ENCODE results near the gene PAQR5. TPM values are rescaled to one million over a fixed set of nuclear protein-coding genes. Genes with fewer than 3 reads are reported as not detected.
"Not testable (repeated sequence)": the region's sequence is repeated elsewhere in the genome, so short reads cannot be mapped to it uniquely, and the experiment has no call there.

The PAQR5 gene
- total RNA-seq, 1 experiment from 2014 or later: 28.9 TPM

DNA sequence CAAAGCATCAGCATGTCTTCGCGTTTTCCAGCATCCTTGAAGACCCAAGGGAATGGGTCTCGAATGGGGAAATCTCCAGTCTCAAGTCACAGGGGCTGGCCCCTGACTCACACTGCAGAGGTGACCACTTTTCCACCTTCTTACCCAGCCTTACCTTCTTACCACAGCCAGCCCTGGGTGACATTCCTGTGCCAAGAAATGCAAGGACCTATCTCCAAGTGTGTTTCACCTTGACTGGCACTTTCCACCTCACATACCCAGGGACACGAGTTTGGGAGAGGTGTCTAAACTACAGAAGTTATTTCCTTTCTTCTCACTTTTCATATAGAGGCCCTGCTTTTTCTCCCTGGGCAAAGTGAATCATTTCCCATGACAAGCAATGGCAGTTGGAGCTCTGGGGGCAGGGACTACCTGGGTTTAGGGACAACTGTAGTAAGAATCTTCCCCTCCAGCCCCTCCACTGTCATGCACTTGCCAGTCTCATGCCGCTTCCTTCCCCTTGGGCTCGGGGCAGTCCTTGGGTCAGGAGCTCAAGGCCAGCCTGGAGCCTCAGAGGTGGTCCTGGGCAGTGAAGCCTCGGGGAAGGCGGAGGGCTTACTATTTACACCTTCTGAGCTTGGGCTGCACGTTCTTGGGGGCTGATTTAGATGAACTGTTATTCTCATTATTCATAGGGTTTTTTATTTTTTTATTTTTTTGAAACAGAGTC lies 16.8 kb downstream of the PAQR5 start:
- DNase-seq (ENCODE audit: low spot score): no peak

DNA sequence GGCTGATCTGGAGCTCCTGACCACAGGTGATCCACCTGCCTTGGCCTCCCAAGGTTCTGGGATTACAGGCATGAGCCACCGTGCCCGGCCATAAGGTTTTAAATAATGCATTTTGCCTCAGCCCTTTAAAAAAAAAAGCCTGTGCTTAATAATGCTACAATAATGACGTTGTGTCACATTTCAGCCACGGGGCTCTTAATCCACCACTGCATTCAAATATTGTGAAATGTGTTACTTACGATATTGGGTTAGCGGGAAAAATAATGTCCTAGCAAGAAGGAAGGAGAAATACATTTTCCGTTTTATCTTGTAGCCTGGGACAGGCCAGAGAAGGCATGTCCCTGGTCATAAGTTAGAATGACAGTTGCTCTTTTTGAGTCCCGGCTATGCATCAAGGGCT lies 17.6 kb downstream of the PAQR5 start:
- no peak for DNase-seq (ENCODE audit: low spot score)

DNA sequence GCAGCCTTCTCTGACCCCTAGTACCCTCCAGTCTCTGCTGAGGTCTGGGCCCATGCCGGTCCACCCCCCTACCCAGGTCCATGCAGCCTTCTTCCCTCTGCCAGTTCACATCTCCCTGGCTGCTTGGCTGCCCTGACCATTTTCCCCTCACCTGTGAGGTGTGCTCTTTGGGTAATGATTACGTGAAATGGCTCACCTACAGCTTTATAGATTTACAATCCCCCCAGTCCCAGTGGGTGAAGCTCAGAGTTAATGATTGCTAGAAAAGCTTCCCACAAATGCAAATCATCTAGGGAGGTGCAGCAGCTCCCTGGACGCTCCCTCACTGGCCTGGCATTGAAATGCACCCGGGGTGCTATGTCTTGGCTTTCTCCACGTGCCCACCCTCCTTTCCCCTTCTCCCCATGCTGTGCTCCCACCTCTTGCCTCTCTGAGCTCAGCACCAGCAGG lies 18.7 kb downstream of the PAQR5 start:
- DNase-seq (ENCODE audit: low spot score): peak; percentile 86

- DNase-seq (ENCODE audit: low spot score): no peak
Observed at GRCh38 chr15:69318033-69318432, 19.3 kb downstream of the PAQR5 start.

- no peak for DNase-seq (ENCODE audit: low spot score)
Observed at GRCh38 chr15:69319384-69320375, 21.0 kb downstream of the PAQR5 start.

DNA sequence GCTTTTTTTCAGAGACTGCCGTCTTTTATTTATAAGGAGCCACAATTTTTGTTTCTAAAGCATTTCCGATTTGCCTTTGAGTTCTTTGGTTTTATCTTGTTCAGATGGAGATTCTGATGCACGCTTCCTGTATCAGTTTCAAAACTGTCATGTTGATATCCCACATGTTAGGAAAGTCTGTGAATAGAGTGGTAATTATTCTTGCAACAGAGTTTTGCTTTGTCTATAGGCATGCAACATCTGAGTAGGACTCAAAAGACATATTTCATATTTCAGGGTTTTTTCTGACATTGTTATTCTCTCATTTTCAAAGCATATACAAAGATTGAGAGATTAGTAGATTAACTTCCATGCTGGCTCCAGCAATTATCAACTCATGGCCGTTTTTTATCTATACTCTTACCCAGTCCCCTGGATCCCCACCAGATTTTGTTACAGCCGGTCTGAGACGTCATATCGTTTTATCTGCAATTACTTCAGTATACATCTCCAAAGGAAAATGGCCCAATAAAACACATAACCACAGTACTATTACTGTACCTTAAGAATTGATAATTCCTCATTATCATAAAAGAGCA lies 22.4 kb downstream of the PAQR5 start:
- no peak for DNase-seq (ENCODE audit: low spot score)

GRCh38 chr15:69323893-69324430 lies 25.2 kb downstream of the PAQR5 start:
- DNase-seq (ENCODE audit: low spot score): no peak

DNA sequence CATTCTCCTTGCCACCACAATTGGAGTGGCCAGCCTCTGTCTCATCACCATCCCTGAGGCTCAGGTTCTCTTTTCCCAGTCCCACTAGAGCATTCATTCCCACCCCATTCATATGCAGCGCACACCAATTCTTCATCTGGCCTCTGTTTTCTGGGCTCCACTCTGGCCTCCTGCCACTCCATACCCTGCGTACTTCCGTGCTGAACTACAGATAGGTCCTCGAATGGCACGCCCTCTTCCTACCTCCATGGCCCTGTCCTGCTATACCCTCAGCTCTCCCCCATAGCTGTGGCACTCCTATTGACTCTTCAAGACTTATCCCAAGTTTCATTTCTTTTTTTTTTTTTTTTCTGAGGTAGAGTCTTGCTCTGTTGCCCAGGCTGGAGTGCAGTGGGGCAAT lies 25.9 kb downstream of the PAQR5 start:
- no peak for DNase-seq (ENCODE audit: low spot score)

DNA sequence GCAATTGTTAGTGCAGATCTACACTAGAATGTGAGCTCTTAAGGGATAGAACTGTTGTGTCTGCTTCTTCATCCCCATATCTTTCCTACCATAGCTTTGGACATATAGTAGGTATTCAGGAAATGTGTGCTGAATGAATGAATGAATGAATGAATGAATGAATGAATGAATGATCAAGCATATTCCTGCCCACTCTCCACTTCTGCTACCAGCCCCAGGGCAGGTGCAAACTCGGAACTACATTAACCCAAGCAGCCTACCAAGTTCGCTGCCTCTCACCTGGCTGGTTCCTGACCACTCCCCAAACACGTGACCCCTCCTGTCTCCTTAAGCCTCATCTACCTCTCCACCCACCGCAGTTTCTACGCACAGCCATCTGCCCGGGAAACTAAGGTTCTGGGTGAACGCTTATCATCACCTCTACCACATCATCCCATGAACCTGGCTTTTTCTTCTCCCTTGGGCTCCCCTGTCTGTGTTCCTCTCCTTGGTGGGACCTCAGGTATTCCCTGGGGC lies 26.8 kb downstream of the PAQR5 start:
- no peak for DNase-seq (ENCODE audit: low spot score)

- DNase-seq (ENCODE audit: low spot score): peak; percentile 49
Observed at GRCh38 chr15:69328080-69328479, 29.4 kb downstream of the PAQR5 start.

GRCh38 chr15:69328739-69329138 lies 30.0 kb downstream of the PAQR5 start:
- peak; percentile 100 for DNase-seq (ENCODE audit: low spot score)

DNA sequence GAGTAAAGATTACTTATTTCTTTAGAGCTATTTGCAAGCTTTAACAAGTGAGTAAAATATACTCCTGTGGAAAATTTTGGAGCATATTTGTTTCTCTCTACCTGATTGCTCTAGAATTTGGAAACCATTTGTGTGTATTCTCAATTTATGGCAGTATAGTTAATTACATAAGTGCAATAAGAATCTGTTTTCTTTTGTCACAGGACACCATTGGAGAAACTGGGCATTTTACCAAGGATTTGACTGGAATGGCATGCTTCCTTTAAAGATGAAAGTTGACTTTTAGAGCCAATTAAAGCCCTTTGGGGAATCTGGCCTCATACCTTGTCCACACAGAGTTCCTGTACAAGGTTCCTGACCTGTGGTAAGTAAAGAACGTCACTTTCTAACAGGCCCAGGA lies 38.4 kb downstream of the PAQR5 start:
- peak; percentile 48 for DNase-seq (ENCODE audit: low spot score)

- DNase-seq (ENCODE audit: low spot score): no peak
Observed at GRCh38 chr15:69338535-69339213, 40.0 kb downstream of the PAQR5 start.

DNA sequence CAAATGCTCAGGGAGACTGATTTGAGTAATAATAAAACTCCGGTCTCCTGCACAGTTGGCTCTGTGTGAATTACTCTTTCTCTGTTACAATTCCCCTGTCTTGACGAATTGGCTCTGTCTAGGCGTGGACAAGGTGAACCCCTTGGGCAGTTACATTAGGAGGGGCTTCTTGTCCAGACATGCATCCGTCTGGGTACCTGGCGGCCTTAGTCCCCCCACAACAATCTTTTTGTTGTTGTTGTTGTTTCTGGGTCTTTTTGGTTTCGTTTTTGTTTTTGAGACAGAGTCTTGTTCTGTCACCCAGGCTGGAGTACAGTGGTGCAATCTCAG lies 40.5 kb downstream of the PAQR5 start:
- DNase-seq (ENCODE audit: low spot score): not testable (repeated sequence)

DNA sequence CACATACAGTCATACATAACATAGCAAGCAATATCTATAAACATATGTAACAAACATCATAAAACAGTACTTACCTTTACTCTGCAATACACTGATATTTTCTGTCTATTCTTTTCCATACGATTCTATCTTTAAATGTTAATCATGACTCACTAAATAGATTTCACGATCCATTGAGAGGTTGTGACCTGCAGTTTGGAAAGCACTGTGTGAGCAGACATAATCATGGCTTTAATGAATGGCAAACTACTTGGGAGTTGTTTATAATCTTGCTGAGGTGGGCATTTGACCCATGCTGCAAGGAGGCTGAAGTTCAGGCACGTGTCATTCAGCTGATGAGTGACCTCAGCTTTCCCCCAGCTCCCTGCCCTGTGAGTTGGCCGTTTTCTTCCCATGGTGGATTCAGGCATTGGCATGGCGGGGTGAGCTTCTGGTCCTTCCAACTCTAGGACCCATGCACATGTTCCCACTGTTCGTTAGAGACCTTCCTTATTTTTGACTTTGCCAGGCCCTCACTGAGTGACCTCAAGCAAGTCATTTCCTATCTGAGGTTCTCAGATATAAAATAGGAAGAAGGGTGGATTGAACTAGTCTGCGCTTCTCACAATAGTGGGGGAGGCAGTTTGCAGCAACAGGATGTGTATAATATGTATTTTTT lies 41.7 kb downstream of the PAQR5 start:
- DNase-seq (ENCODE audit: low spot score): no peak

- no peak for DNase-seq (ENCODE audit: low spot score)
Observed at GRCh38 chr15:69341356-69341755, 42.6 kb downstream of the PAQR5 start.

DNA sequence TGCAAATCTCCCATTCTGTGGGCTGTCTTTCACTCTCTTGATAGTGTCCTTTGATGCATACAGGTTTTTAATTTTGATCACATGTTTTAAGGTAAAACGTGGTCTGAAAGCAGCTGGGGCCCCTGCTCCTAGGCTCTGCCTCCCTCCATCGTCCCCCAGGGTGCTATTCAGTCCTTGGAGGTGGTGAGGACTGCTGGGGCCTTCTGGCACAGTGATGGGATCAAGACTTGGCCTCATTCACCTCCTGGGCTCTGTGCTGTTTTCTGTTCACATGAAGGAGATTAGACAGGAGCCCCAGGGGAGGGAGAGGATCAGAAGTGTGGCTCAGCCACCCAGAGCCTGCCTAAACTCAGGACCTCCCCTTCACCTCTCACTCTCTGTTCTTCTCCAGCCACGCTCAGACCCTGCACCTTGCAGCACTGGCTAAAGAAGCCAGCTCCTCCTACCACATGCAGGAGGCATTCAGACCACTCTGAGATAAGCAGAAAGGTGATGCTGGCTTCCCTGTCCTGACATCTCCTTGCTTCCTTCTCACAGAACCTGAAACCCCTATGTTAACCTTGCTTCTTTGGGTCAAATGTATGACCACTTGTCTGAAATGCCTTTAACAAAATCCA lies 43.9 kb downstream of the PAQR5 start:
- DNase-seq (ENCODE audit: low spot score): no peak

DNA sequence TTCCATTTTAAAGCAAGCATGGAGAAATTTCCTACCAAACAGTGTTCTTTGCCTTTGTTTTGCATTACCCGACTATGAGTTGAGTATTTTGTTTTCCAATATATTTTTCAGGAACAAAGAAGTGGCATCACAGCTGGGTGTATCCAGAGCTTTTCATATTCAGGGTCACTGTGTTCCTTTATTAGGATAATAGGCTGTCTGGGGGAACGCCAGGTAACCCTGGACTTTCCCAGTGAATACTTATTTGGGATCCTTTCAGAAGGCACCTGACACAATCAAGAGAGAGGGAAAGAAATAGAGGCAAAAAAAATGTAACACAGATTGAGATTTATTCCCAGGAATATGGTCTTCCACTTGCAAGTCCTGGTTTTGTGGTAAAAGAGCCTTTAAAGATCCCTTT lies 44.4 kb downstream of the PAQR5 start:
- DNase-seq (ENCODE audit: low spot score): no peak

GRCh38 chr15:69344238-69344637 lies 45.5 kb downstream of the PAQR5 start:
- no peak for DNase-seq (ENCODE audit: low spot score)

DNA sequence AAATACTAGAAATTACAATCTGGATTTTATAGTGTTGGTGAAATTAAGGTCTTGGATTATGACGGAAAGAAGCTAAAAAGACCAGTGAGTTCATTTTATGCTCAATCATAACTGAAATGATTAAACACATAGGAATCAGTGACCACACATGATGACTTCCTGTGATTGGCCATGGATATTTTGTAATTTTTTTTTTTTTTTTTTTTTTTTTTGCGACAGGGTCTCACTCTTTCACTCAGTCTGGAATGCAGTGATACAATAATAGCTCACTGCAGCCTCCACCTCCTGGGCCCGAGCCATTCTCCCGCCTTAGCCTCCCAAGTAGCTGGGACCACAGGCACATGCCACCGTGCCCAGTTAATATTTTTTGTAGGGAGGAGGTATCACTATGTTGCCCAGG lies 47.4 kb downstream of the PAQR5 start:
- no peak for DNase-seq (ENCODE audit: low spot score)

Data from HT-29 (cell line).